NCI-H345 (cell line): Measurements from ENCODE around the gene GPRASP2.
A peak's percentile ranks its signal among the peaks of the same experiment; 100 is the strongest.
"Not testable (repeated sequence)": the region's sequence is repeated elsewhere in the genome, so short reads cannot be mapped to it uniquely, and the experiment has no call there.

Source experiments
- DNase-seq: peaks from one replicate; lab custom pipeline; 2025; lab: John Stamatoyannopoulos, UW

The GPRASP2 gene

DNA sequence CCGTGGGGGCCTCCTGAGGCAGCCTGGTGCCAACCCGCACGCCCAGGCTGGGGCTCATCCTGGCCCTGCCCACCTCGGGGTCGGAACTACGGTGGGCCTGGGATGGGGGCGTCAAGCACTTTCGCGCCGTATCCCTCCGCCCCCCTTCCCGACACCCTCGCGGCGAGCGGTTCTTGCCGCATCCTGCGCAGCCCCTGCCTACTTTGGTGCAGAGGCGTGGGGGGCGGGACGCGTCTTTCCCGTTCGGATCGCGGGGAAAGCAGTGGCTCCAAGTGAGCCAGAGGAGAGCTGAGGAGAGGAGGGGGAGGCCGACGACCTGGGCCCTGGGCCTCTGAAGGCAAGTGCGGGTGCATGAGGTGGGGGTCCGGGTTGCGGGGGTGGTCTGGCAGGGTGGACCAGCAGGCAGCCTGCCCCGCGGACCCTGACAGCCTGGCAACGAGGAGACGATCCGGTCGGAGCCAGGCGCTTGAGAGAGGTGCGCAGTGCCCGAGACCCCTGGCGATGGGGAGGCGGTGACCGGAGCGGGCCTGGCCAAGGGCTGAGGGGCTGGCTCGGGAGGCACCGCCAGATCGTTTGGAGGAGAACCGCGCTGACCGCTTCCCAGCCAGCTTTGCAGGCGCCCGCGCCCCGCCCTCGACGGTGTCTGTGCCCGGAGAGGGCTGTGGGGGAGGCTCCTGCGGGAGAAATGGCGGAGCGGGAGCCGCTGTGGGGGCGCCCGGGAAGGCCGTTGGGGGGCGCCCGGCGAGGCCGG lies at the start of gene GPRASP2:
Gene GPRASP2 (plus strand): TSS at position 233 of the 751 bp plus-strand sequence. CDS start 2,422 bp downstream, outside the sequence.
- DNase-seq, result peak; percentile 16

DNA sequence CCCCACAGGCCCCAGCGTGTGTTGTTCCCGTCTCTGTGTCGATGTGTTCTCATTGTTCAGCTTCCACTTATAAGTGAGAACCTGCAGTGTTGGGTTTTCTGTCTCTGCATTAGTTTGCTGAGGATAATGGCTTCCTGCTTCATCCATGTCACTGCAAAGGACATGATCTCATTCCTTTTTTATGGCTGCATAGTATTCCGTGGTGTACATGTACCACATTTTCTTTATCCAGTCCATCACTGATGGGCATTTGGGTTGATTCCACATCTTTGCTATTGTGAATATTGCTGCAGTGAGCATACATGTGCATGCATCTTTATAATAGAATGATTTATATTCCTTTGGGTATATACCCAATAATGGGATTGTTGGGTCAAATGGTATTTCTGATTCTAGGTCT lies 48.4 kb upstream of the GPRASP2 start:
- not testable (repeated sequence) for DNase-seq

DNA sequence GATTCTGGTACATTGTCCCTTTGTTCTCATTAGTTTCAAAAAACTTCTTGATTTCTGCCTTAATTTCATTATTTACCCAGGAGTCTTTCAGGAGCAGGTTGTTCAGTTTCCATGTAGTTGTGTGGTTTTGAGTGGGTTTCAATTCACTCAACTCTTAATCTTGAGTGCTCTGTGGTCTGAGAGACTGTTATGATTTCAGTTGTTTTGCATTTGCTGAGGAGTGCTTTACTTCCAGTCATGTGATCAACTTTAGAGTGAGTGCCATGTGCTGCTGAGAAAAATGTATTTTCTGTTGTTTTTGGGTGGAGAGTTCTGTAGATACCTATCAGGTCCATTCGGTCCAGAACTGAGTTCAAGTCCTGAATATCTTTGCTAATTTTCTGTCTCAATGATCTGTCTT lies 45.2 kb upstream of the GPRASP2 start:
- not testable (repeated sequence) for DNase-seq

DNA sequence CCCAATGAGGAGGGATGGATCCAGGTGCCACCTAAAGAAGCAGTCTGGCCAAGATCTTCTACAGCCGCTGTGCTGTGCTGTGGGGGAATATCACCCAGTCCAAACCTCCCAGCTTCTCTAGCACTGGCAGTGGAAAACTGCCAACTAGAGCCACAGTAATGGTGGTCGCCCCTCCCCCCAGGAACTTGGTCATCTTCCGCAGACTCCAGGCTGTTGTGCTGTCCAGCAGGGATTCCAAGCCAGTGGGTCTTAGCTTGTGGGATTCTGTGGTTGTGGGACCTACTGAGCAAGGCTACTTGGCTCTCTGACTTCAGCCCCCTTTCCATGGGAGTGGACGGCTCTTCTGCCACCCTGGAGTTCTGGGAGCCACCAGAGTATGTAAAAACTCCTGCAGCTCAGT lies 42.7 kb upstream of the GPRASP2 start:
- DNase-seq, result no peak

DNA sequence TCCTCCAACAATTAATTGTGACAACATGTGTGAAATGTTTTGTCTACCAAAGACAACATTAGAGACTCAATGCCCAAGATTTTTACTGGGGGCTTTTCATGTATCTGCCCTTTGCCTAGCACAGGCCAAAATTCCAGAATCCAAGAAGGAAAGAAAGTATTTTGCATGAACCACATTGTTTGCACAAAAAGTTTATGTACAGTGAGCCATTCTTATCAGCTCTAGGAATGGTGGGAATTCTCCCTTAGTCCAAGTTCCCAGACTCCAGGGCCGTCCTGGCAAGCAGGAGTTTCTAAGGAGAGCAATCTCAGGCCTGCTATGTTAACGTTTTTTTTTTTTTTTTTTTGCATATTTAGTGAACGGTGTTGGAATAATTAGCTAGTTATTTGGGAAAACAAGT lies 39.4 kb upstream of the GPRASP2 start:
- no peak for DNase-seq

DNA sequence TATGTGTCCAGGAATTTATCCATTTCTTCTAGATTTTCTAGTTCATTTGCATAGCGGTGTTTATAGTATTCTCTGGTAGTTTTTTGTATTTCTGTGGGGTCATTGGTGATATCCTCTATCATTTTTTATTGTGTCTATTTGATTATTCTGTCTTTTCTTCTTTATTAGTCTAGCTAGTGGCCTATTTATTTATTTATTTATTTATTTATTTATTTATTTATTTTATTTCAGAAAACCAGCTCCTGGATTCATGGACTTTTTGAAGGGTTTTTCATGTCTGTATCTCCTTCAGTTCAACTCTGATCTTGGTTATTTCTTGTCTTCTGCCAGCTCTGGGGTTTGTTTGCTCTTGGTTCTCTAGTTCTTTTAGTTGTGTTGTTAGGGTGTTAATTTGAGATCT lies 34.8 kb upstream of the GPRASP2 start:
- not testable (repeated sequence) for DNase-seq

DNA sequence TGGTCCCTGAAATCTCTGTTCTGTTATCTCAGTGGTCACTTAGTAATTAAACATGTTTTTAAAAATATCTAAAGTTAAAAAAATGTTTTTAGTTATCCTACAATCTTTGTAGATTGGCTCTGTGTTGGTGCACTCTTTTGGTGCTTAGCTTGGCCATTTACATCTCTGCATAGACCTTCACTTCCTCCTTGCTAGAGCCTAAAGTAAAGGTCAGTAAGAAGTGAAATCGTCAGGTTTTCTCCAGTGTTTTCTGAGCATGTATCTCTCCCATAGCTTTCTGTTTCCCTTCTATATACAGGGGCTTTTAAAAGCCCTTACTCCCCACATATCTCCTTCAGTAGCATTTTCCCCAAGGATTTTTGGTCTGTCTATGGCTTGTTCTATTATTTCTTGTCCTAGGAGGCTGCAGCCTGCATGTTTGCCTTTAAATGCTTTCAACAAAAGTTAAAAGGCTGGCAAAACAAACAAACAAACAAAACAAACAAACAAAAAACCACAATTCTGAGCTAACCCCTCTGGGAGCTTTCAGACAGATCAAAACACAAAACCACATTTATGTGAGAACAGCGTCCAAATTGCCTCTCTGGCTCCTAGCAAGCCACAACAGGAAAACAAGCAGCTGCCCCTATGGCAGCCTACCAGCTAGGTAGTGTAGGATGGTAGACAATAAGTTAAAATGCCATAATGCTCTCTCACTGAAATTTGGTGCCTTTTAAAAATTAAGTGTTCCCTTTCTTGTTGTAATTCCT lies 27.3 kb upstream of the GPRASP2 start:
- no peak for DNase-seq

DNA sequence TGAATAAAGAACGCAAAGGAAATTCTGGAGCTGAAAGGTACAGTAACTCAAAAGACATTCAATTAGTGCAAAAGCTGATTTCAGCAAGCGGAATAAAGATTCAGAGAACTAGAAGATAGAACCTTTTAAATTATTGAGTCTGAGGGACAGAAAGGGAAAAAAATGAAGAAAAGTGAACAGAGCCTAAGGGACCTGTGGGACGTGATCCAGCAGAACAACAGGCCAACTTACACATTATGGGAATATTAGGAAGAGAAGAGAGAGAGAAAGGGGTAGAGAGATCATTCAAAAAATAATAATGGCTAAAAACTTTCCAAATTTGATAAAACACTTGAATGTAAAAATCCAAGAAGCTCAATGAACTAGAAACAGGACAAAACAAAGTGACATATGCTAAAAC lies 17.5 kb upstream of the GPRASP2 start:
- DNase-seq, result no peak

DNA sequence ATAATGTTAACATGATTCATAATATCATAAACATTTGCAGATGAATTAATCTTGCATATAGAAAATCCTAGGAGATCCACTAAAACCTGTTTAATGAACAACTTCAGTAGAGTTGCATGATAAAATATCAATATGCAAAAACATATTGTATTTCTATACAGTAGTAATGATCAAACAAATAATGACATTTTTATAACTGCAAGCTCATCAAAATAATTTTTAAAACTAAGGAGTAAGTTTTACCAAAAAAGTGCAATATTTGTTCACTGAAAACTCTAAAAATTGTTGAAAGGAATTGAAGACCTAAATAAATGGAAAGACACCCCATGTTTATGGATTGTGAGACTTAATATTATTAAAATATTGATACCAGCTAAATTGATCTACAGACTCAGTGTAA lies 15.9 kb upstream of the GPRASP2 start:
- DNase-seq, result no peak

DNA sequence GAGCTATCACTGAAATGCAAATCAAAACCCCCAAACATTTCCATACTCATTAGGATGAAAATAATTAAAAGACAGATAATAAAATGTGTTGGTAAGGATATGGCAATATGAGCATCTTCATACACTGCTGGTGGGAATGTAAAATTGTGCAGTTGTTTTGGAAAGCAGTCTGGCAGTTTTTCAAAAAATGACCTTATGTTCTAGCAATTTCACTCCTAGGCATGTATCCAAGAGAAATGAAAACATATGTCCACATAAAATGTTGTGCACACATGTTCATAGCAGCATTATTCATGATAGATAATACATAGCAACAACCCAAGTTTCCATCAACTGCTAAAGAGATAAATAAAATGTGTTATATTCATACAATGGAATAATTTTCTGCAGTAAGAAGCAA lies 14.8 kb upstream of the GPRASP2 start:
- DNase-seq, result no peak

DNA sequence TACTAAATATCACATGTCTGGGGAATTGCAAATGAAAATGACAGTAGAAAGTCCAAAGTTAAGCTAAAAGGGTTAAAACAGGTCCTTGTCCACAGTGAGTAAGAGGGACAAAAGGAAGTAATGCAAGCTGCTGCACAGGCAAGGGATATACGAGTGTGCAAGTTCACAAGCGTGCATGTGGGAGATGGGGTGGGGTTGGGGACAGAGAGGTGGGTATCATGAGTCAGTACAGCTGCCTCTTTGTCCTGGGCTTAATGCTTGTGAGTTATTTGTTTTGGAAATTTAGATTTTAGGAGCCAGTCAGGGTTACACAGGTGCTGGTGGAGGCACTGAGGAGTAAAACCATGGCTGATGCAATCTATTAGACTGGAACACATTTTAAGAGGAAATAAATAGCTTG lies 3.3 kb upstream of the GPRASP2 start:
- no peak for DNase-seq

DNA sequence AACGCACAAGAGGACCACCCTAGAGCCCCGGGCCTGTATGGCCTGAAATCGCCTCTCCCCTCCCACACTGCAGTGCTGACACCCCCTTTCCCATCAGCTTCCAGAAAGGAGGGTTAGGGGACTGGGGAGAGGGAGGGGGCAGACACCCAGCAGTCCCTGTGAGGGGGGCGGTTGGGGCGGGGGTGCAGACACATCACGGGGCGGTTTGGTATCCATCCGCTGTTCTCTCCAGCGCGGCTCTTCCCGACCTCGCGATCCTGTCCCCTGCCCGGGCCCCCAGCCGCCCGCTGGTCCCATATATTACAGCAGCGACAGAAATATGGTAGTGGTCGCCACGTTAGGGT lies 404 bp upstream of the GPRASP2 start:
- DNase-seq, result no peak

DNA sequence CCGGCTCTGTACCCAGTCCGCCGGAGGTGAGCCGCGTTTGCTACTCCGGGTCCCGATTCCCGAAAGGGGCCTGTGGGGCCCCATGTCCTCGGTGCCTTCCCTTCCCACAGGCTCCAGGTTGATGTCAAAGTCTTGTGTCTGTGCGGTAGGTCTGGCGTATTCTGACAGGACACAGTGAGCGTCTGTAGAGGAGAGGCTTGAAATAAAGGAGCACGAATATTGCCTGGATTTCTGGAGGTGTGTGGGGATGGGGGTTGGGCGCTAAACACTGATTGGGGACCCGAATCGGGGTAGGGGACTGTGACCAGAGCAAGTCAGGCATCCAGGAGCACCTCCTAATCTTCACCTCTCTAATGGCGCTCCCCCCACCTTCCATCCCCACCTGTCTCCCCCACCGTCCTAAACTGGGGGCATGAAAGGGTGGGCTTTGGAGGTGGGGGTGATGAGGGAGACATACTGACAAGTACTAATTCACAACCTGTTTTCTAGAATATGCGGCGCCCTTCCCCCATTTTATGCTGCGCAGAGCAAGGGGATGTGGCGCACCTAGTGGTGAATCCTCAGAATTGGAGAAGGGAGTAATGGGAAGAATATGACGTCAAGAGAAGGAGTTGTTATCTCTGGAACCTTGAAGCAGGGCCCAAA lies 855 bp downstream of the GPRASP2 start:
- DNase-seq, result peak; percentile 51

DNA sequence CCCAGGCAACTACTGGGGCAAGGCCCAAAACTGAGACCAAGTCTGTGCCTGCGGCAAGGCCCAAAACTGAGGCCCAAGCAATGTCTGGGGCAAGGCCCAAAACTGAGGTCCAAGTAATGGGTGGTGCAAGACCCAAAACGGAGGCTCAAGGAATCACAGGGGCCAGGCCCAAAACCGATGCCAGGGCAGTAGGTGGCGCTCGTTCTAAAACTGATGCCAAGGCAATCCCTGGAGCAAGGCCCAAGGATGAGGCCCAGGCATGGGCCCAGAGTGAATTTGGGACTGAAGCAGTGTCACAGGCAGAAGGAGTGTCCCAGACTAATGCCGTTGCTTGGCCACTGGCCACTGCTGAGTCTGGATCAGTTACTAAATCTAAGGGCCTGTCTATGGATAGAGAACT lies 2.7 kb downstream of the GPRASP2 start:
- DNase-seq, result no peak

DNA sequence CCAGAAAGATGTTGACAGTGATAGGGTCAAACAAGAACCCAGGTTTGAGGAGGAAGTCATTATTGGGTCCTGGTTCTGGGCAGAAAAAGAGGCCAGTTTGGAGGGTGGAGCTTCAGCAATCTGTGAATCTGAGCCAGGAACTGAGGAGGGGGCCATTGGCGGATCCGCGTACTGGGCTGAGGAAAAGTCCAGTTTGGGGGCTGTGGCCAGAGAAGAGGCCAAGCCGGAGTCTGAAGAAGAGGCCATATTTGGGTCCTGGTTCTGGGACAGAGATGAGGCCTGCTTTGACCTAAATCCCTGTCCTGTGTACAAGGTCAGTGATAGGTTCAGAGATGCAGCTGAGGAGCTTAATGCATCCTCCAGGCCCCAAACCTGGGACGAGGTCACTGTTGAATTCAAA lies 3.7 kb downstream of the GPRASP2 start:
- no peak for DNase-seq

DNA sequence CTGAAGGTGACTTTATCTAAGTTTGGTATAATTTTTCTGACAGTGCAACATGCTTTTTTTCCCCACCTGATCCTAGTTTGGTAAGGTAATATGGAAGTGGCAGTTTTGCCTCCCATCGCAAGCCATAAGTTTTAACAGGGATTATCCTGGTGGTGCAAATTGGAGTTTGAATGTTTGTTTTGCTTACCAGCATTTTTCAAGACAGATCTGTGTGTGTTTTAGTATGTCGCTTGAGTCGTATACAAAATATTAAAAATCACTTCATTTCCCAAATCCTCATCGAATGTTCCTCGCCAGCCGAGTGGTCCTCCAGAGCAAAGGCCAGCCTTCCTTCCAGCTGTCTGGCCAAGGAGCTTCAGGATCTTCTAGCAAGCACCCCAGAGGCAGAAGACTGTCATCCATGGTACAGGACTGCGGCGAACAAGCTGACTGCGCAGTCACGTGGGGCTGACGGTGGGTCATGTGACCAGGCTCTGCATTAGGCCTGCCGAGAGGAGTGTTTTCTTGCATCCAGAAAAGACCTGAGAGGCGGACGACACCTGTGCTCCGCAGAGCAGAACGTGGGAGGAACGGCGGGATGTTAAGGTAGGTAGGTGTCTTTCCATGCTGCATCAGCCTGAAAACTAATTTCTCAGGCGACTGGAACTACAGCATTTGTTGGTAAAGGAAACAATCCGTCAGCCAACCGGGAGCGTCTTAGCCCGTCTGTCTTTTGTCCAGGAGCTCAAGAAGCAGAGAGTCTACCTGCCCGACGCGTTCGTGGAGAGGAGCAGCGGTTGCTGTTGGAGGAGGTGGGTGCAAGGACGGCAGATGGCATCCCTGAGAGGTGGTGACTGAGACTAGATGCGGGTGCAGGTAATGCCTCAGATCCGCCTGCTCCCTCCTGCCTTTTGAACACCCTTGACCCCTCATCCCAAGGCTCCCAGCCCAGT lies 8.3 kb downstream of the GPRASP2 start, which contains the start of gene GPRASP3:
Gene GPRASP3 (plus strand): TSS at position 507 of the 932 bp plus-strand sequence. CDS start 28,253 bp downstream, outside the sequence.
- peak; percentile 80 for DNase-seq

DNA sequence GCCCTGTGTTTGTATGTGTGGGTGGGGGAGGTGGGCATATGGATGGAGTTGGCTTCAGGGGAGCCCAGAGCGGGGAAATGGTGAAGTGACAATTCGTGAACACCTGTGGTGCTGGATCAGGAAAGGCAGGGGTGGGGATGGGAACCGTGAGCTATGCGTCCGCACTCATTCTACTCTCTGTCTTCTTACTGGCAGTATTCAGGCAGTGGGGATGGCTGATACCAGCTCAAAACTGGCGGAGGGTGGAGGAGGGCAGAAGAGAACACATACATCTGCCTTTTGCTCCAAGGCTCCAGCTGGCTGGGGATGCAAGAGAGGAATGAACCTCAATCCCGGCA lies 8.9 kb downstream of the GPRASP2 start:
- DNase-seq, result not testable (repeated sequence)

DNA sequence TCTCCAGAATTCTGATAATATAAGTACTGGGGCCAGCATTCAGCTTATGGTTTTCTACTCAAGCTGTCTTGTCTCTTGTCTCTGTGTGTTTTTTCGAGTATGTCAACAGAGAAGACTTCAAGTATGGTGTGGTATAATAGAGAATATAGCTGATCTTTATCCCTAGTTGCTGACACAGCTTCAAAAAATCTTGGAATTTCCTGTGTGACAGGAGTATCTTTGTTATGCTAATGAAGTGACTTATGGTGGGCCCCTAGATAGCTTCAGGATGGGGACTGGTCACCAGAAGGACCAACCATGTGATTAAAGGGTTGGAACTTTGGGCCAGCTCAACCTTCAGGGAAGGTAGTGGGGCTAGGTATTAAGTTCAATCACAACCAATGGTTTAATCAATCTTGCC lies 11.2 kb downstream of the GPRASP2 start:
- DNase-seq, result no peak

DNA sequence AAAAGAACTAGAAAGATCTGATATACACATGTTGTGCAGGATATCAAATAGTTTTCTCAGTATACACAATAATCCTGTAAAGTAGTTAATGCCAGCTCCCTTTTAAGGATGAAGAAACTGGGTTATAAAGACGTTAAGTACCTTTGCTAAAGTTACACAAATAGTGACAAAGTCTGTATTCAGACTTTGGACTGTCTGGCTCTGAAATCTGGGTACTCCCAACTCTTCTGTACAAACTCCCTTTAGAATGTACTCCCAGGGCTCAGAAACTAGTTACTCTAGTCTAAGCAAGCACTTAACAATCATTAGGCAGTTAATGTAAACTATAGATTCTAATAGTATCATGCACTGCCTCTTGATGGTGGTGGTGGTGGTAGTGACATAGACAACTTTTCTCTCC lies 15.5 kb downstream of the GPRASP2 start:
- DNase-seq, result no peak

DNA sequence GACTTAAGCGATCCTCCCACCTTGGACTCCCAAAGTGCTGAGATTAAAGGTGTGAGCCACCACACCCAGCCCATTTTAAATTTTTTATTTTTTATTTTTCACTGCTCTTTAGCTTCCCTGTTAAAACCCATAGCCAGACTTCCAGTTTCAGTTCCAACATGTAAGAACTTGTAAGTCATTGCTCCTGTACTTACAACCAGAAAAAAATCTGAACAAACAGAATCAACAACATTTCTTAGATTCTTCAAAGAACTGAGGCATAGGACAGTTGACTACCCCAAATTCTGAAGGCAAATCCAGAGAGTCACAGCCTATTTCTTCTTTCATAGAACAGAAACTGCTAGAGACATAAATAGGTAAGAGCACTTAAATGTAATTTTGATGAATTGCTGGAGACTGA lies 16.4 kb downstream of the GPRASP2 start:
- no peak for DNase-seq

DNA sequence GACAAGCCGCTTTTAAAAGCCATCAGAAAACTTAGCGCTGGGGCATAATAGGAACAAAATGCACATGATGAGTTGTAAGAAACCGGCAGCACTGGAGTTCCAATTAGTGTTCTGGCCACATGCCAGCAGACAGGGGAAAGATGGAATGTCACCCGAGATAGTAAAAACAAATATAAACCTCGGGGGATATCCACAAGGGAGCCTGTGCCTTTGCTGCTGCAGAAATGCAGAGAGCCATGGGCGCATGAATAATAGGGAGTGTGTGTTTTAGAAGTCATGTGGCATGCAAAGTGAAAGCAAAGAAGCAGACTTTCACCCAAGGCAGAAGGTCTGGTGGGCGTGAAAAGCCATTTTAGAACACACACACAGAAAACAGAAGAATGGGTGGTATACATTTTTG lies 27.4 kb downstream of the GPRASP2 start:
- DNase-seq, result no peak

DNA sequence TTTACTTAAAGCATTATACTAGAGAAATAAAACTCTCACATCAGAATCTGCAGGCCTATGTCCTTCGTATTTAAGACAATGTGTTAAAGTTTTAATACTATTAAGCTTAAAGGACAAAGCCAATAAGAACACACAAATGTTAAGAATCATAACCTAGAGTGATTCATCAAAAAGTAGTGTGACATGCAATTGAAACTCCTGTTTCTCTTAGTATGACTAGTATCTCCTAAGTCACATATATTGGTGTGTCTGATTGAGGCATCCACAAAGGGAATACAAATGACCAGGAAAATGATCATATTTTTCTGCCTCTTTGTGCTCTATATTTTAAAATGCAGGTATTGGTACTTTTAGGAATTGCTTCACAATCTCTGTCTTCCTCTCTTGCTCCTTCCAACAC lies 32.1 kb downstream of the GPRASP2 start:
- no peak for DNase-seq
